SK-N-DZ (cell line): ENCODE measurements around the gene MGAT1. TPM values are rescaled to one million over a fixed set of nuclear protein-coding genes. Genes with fewer than 3 reads are reported as not detected.
"Not testable (repeated sequence)": the region's sequence is repeated elsewhere in the genome, so short reads cannot be mapped to it uniquely, and the experiment has no call there.

Experiments used
- DNase-seq: peaks from one replicate; pipeline ENCODE4 v3.0.0-alpha.2; 2015; ENCODE audit warnings: low spot score
- polyA plus RNA-seq, 2 experiments: library from polyadenylated mRNA; depleted of rRNA; stranded (reverse); fragments of >200 nt; gene quantifications; 2 replicates each; pipeline ENCODE4 v1.2.3, GENCODE V29; 2014

MGAT1 gene
- polyA plus RNA-seq (2014; cell fraction: cytosol; rRNA removed), result 40.8 and 45.6 TPM in 2 replicates
- 42.4 and 44.6 TPM in 2 replicates for polyA plus RNA-seq (2014; cell fraction: nucleus; rRNA removed)

DNA sequence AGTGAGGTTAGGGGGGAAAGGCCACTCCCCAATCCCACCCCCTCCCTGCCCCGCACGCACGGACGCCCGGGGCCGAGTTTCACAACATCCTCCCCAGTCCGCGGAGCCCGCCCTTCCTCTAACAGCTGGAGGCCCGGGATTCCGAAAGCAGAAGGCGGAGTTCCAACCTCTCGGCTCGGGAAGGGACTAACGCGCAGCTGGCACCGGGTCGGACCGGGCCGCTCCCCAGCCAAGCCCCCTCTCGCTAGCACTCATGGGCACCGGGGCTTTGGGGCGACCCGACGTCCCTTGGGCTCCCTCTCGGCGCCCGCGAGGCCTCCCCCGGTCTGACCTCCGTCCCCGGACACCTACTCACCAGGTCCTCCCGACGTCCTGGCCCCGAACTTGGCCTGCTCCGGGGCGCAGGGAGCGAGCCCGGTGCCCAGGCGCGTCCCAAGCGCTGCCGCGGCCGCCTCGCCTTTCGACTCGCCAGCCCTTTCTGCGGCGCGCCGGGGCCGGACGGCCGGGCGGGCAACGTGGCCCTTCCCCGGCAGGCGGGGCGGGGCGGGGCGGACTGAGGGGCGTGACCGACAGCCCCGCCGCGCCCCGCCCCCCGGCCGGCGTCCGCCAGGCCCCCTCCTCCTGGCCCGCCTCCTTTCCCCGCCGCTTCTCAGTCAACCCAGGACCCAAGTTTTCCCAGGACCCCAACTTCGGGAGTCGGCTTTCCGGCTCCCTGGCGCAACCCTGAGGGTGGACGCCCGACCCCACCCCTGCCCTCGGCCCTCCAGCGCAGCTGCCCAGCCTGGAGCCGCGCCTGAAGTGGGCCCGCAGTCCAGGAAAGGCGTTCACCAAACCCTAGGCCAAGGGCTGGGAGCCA is at the start of gene MGAT1:
MGAT1 (minus strand) TSS at position 482 of the 856 bp plus-strand sequence. CDS start 9,835 bp downstream, outside the sequence.
- DNase-seq, result peak; percentile 49

DNA sequence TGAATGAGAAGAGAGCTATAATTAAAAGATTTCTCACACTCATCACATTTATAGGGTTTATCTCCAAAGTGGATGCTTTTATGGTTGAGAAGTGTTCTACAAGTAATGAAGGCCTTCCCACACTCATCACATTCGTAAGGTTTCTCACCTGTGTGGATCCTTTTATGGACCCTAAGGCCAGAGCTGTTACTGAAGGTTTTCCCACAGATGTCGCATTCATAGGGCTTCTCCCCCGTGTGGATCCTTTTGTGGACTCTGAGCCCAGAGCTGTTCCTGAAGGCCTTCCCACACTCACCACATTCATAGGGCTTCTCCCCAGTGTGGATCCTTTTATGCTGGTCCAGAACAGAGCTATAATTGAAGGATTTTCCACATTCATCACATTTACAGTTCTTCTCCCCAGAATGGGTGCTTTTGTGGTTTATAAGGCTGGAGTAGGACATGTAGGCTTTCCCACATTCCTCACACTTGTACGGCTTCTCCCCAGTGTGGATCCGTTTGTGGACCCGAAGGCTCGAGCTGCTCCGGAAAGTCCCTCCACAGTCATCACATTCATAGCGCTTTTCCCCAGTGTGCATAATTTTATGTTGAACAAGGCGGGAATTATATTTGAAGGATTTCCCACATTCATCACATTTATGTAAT is 48.0 kb upstream of the MGAT1 start:
- no peak for DNase-seq

DNA sequence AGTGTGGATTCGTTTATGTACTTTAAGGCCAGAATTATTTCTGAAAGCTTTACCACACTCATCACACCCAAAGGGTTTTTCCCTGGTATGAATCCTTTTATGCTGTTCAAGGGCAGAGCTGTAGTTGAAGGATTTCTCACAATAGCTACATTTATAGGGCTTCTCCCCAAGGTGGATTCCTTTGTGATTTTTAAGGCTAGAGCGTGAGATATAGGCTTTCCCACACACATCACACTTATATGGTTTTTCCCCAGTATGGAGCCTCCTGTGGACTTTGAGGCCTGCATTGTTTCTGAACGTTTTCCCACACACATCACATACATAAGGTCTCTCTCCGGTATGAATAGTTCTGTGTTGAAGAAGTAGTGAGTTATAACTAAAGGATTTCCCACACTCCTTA is 47.2 kb upstream of the MGAT1 start:
- DNase-seq, result no peak

DNA sequence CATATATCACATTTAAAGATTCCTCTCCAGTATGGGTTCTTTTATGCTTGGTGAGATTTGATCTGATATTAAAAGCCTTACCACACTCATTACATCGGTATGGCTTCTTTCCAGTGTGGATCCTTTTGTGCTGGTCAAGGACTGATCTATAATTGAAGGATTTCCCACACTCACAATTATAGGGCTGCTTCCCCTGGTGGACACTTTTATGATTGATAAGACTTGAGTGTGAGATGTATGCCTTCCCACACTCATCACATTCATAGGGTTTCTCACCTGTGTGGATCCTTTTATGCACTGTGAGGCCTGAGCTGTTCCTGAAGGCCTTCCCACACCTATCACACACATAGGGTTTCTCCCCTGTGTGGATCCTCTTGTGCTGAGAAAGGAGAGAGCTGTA is 46.3 kb upstream of the MGAT1 start:
- no peak for DNase-seq

DNA sequence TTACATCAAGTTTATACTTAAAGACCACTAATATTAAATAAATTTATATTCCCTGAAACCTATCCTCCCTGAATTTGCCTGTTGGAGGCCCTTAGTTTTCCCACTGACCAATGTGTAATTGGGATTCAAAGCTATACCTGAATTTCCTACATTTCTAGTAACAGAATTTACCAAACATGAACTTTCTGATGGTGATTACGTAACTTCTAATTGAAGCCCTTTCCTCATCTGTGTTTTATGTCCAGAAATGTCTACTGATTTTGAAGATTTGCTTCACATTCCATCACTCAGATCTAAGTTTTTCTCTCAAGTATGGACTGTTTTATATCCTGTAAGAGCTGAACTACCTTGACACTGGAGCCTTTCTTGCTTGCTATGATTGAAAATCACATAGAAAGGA is 45.7 kb upstream of the MGAT1 start:
- DNase-seq, result no peak

DNA sequence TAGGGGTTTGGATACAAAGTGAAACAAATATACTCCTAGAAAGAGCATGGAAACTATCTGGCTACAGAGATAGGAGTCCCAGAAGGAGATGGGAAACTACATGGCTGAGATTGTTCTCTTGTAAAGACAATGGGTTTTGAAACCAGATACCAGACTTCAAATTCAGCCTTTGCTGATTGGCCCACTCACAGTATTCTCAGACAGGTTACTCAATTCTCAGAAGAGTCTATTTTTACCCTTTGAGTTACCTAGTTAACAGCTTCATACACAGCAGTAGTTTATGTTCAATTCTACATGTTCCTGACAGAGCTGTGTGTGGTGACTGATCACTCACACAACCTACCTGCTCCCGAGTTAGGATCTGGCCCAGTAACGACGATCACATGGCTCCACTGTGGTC is 44.4 kb upstream of the MGAT1 start:
- no peak for DNase-seq

DNA sequence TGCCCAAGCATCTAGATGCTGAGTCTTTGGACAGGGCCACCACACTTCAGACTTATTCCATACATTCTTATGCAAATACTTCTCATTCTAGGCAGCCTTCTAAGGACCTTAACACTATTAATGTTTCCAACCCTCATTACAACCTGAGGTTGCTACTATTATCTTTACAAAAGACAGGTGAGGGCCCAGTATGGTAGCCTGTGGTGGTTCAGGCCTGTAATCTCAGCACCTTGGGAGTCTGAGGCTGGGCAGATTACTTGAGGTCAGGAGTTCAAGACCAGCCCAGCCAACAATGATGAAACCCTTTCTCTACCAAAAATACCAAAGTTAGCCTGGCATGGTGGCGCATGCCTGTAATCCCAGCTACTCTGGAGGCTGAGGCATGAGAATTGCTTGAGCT is 42.3 kb upstream of the MGAT1 start:
- no peak for DNase-seq

DNA sequence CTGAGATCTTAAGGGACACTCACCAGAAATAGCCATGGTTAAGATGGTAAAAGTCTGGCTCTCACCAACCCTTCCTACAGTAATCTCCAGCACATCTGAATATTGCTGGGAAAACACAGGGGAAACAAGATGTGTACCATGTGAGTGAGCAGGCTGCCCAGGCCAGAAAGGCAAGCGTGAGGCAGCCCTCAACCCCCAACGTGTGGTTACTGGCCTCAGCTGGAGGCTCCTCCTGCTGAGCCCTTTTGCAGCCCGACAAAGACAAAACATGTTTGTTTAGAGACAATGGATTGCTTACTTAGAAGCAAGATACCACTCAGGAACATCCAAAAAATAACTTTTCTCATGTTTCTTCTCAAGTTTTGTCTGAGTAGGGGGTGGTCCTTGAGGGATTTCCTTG is 41.8 kb upstream of the MGAT1 start:
- no peak for DNase-seq

DNA sequence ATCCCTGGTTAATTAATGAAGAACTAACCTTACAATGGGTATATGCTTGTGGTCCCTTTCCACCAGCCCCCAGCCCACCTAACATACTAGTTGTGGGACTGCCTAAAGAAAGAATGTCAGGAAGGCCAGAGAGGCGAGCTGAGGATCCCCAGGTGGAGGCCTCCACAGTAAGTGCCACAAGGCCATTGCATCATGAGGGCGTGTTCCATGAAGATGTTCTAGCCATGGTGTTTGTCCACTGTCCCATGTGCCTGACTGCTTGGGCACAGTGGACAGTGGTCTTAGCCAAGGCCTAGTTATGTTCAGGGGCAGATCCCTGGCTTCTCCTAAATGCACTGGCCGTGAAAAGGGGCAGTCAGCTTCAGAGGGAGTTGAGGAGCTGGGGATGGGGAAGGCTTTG is 37.3 kb upstream of the MGAT1 start:
- no peak for DNase-seq

DNA sequence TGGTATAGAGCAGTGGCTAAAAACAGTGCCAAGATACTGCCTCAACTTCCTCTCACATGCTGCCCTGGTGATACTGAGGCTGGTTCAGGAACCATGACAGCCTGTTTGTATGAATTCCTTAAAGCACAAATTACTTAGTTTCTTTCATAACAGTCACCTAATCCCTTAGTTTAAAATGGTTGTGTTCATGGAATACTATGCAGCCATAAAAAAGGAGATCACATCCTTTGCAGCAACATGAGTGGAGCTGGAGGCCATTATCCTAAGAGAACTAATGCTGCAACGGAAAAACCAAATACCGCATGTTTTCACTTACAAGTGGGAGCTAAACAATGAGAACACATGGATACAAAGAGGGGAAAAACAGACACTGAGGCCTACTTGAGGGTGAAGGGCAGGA is 36.6 kb upstream of the MGAT1 start:
- no peak for DNase-seq

DNA sequence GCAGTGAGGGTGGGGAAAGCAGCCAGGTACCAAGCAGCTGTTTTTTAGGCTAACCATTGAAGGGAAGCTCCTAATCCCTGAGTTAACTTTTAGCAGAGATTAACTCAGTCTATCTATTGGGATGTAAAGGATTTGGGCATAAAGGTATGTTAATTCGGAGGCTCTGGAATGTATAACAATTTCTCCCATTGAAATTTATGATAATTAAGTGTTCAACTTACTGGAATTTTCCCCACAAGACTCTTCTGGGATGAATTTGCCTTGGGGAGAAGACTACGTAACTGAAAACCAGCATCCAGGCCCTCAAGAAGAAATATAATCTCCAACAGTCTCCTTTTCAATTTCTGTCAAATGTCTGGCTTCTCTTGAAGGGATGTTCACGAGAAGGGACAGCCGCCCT is 34.9 kb upstream of the MGAT1 start:
- DNase-seq, result no peak

DNA sequence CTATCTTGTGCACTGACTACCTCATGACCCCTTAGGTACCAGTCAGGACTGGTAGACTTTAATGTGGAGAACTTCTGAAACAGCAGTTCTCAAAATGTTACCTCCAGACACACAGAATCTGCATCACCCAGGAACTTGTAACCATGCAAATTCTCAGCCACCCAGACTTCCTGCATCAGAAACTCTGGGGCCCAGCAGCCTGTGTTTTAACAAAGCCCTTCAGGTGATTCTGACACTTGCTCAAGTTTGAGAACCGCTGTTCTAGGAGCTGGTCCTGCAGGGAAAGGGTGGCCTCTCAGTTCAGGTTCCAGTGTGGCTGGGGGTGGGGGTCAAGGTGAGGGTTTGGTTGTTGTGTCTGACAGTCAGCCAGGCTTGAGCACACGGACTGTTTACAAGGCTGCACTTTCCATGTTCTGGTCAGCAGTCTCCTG is 30.0 kb upstream of the MGAT1 start:
- no peak for DNase-seq

DNA sequence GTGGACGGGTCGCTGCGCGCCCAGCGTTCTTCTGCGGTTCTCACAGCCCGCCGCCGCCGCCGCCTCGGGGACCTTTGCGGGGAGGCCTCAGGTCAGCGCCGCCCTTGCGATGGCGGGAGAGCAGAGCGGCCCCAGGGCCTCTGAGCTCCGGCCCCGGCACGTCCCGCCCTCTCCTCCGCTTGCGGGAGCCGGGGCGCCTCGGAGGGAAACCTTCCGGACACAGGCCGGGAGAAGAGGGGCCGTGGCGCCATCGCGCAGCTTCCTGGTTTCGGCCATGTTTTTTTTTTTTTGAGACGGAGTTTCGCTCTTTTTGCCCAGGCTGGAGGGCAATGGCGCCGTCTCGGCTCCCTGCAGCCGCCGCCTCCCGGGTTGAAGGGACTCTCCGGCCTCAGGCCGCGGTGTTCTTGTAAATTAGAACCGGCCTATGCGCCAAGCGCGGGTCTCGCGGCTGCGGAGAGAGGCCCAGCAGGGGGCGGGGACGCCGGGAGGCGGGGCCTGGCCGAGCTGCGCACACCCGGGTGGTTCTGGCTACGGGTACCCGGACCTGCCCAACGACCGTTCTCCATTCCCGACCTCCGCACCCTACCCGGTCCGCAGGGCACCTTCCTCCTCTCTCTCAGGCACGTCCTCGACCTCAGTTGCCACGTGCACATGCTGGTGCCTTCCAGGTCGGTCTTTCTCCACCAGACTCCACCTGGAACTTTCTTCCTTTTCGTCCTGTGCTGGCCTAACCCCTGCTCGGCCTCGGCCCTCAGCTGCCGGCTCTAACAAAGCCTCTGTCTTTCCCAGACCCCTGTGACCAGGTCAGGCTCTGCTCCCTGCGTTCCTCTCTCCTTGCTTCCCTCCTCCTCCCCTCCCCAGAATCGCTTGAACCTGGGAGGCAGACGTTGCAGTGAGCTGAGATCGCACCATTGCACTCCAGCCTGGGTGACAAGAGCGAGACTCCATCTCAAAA is 28.8 kb upstream of the MGAT1 start:
- peak; percentile 44 for DNase-seq

DNA sequence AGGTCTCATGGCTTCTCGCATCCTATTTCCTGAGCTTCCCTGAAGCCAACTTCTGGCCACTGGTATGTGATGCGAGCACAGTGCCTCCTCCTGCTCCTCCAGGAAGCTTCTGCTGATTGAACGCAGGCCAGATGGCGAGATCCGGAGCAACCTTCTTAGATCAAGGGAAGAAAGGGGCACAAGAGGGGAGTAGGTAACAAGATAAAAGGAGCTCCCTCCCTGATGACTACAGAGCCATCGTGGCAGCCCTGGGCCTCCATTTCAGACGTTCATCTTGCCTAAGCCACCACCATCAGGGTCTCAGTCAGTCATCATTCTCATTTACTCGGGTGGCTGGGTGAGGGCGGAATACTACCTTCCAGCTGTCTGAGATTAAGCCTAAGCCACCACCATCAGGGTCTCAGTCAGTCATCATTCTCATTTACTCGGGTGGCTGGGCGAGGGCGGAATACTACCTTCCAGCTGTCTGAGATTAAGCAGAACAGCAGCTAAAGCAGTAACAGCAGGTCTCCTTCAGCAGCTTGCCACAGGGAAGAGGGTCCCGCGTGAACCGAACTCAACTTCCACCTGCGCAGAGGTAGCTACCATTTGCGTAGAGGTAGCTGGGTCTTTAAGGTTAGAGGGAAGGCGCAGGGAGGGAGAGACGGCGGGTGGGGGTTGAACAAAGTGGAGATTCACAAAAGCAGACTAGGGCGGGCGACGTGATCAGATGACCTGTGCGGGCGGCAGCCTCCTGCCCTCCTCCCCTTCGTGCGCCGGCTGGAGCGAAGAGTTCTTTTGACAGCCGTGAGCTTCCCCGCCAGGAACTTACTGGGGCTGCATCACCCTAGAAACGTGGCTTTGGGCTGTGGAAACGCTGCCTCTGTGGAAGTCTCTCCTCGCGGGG is 27.9 kb upstream of the MGAT1 start:
- DNase-seq, result no peak

DNA sequence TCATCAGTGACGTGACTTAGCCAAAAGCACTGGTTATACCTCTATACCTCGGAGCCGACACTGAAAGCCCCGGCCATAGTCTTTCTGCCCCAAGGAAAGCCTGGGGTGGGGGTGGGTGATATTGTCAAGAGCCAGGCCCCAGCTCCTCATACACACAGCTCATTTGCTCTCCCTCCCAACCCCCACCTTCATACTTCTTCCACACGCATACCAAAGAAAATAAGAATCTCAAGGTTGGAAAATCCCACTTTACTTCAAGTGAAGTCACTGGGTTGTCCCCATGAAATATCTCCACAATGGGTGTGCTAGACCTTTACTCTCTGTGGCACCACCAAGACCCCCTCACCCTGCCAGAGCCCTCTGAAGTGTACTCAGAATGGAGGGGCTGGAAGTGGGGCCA is 27.1 kb upstream of the MGAT1 start:
- no peak for DNase-seq

DNA sequence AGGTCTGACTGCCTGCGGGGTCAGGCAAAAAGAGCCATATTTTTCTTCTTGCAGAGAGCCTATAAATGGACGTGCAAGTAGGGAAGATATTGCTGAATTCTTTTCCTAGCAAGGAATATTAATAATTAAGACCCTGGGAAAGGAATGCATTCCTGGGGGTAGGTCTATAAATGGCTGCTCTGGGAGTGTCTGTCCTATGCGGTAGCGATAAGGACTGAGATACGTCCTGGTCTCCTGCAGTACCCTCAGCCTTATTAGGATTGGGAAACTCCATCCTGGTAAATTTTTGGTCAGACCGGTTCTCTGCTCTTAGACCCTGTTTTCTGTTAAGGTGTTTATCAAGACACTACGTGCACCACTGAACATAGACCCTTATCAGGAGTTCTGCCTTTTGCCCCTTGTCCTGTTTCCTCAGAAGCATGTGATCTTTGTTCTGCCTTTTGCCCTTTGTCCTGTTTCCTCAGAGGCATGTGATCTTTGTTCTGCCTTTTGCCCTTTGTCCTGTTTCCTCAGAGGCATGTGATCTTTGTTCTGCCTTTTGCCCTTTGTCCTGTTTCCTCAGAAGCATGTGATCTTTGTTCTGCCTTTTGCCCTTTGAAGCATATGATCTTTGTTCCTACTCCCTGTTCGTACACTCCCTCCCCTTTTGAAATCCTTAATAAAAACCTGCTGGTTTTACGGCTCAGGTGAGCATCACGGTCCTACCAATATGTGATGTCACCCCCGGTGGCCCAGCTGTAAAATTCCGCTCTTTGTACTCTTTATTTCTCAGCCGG is 26.3 kb upstream of the MGAT1 start:
- not testable (repeated sequence) for DNase-seq

DNA sequence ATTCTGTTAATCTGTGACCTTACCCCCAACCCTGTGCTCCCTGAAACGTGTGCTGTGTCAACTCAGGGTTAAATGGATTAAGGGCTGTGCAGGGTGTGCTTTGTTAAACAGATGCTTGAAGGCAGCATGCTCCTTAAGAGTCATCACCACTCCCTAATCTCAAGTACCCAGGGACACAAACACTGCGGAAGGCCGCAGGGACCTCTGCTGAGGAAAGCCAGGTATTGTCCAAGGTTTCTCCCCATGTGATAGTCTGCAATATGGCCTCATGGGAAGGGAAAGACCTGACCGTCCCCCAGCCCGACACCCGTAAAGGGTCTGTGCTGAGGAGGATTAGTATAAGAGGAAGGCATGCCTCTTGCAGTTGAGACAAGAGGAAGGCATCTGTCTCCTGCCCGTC is 24.8 kb upstream of the MGAT1 start:
- not testable (repeated sequence) for DNase-seq

DNA sequence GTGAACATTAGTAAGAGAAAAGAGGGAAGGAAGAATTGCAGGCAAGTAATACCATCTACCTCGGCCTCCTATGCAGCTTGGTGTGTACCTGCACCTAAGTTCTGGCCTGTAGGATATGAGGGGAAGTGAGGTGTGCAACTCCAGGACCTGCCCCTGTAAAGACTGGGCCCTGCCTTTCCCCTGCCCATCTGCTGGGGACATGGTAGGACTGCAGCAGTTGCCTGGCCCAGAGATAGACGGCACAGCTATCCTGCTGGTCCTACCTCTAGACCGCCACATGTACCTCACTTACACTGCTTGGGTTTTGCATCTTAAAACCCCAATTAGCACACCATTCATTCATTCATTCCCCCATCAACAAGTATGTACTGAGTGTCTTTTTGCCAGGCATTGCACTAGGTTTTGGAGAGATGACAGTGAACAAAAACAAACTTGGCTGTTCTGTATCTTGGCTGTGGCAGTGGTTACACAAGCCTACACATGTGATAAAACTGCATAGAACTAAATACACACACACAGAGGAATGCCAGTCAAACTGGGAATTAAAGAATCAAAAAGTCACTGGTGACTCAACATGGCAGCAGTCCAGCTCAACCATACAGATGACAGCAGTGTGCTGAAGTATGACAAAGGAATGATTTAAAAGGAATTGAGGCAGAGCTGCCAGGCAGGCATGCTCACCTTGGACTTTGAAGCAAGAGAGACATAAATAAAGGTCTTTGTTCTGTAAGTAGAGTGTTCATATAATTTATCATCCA is 23.3 kb upstream of the MGAT1 start:
- no peak for DNase-seq
